ENCODE results near the gene ZNF460. TPM values are rescaled to one million over a fixed set of nuclear protein-coding genes. Genes with fewer than 3 reads are reported as not detected.

Gene ZNF460
- total and polyA plus RNA-seq, 2 of the 13 experiments (the other 11 are each of a cell fraction or from before 2014, with no cell fraction given): 14.5 to 44.8 TPM

DNA sequence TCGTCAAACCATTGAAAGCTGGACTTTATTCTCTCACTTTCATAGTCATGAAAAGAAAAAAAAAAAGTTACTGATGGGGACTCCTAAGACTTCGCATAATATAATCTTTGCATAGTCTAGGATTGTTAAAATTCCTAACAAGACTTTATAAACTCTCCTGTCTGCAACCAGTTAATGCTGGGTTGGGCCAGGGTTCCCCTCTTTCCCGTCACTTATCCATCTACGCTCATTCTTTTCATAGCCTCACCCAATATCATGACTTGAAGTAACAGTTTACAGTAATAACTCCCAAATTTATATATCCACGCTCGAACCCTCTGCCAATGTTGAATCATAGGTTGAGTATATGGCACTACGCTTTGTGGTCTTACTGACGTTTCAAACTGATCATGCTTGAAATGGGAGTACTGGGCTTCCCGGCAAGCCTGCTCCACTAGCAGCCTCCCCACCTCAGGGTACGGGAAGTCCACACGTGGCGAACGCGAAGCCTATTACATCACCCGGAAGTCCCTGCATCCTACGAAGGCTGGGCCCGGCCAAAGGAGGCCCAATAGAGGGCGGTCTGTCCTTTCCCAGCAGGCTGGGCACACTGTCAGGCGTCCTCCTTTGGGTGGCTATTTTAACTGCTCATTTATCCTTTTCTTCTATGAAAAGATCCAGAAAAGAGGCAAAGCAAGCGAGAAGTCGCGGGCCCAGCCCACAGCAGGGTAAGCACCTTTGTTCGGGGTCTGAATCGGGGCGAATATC lies 694 bp upstream of the ZNF460 start (continued):
- no peak; the same call in 1 of the 2 replicates for TF ChIP-seq KMT2A (CRISPR knock-in tag; IDR thresholded peaks at IDR 0.05)
- TF ChIP-seq ADNP (CRISPR knock-in tag; IDR thresholded peaks at IDR 0.05): no peak
- peak; percentile 34 for TF ChIP-seq ZNF430 (CRISPR knock-in tag; IDR thresholded peaks at IDR 0.05)
- peak; percentile 14; the same call in 1 of the 2 replicates for TF ChIP-seq ZNF768 (CRISPR knock-in tag; IDR thresholded peaks at IDR 0.05)
- TF ChIP-seq, protein P1, sequence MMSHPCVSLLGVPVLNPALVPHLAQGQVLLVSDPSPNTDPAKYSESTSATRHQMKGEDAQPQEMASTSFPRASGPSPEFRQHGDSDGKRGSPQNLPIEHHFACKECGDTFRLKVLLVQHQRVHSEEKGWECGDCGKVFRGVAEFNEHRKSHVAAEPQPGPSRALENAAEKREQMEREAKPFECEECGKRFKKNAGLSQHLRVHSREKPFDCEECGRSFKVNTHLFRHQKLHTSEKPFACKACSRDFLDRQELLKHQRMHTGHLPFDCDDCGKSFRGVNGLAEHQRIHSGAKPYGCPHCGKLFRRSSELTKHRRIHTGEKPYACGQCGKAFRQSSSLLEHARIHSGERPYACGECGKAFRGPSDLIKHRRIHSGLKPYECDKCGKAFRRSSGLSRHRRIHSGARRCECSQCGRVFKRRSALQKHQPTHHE (CRISPR knock-in tag; IDR thresholded peaks at IDR 0.05; ENCODE audit: borderline replicate concordance): peak; percentile 80; the same call in 1 of the 2 replicates
- peak; percentile 13; the same call in 1 of the 2 replicates for TF ChIP-seq ZMYM4 (CRISPR knock-in tag; IDR thresholded peaks at IDR 0.05)
- TF ChIP-seq SP4 (CRISPR knock-in tag; IDR thresholded peaks at IDR 0.05): no peak
- TF ChIP-seq, protein P2, sequence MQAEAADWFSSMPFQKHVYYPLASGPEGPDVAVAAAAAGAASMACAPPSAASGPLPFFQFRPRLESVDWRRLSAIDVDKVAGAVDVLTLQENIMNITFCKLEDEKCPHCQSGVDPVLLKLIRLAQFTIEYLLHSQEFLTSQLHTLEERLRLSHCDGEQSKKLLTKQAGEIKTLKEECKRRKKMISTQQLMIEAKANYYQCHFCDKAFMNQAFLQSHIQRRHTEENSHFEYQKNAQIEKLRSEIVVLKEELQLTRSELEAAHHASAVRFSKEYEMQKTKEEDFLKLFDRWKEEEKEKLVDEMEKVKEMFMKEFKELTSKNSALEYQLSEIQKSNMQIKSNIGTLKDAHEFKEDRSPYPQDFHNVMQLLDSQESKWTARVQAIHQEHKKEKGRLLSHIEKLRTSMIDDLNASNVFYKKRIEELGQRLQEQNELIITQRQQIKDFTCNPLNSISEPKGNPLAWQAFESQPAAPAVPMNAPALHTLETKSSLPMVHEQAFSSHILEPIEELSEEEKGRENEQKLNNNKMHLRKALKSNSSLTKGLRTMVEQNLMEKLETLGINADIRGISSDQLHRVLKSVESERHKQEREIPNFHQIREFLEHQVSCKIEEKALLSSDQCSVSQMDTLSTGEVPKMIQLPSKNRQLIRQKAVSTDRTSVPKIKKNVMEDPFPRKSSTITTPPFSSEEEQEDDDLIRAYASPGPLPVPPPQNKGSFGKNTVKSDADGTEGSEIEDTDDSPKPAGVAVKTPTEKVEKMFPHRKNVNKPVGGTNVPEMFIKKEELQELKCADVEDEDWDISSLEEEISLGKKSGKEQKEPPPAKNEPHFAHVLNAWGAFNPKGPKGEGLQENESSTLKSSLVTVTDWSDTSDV (CRISPR knock-in tag; IDR thresholded peaks at IDR 0.05): no peak
- TF ChIP-seq TOE1 (CRISPR knock-in tag; IDR thresholded peaks at IDR 0.05): no peak
- TF ChIP-seq, protein P3, sequence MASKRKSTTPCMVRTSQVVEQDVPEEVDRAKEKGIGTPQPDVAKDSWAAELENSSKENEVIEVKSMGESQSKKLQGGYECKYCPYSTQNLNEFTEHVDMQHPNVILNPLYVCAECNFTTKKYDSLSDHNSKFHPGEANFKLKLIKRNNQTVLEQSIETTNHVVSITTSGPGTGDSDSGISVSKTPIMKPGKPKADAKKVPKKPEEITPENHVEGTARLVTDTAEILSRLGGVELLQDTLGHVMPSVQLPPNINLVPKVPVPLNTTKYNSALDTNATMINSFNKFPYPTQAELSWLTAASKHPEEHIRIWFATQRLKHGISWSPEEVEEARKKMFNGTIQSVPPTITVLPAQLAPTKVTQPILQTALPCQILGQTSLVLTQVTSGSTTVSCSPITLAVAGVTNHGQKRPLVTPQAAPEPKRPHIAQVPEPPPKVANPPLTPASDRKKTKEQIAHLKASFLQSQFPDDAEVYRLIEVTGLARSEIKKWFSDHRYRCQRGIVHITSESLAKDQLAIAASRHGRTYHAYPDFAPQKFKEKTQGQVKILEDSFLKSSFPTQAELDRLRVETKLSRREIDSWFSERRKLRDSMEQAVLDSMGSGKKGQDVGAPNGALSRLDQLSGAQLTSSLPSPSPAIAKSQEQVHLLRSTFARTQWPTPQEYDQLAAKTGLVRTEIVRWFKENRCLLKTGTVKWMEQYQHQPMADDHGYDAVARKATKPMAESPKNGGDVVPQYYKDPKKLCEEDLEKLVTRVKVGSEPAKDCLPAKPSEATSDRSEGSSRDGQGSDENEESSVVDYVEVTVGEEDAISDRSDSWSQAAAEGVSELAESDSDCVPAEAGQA (IDR thresholded peaks at IDR 0.05; ENCODE audit: low read depth): no peak; the same call in 1 of the 2 replicates
- TF ChIP-seq, protein P3 (CRISPR knock-in tag; IDR thresholded peaks at IDR 0.05; ENCODE audit: borderline replicate concordance): peak; percentile 77; the same call in 1 of the 2 replicates
- no peak for TF ChIP-seq CCAR2 (optimal IDR thresholded peaks at IDR 0.05; ENCODE audit: low read depth, low read length)
- TF ChIP-seq HOXA7 (CRISPR knock-in tag; IDR thresholded peaks at IDR 0.05): no peak
- TF ChIP-seq ELF1 (CRISPR knock-in tag; IDR thresholded peaks at IDR 0.05): peak; percentile 98
- no peak for TF ChIP-seq ZNF841 (CRISPR knock-in tag; IDR thresholded peaks at IDR 0.05; ENCODE audit: borderline replicate concordance)
- TF ChIP-seq, protein P4, sequence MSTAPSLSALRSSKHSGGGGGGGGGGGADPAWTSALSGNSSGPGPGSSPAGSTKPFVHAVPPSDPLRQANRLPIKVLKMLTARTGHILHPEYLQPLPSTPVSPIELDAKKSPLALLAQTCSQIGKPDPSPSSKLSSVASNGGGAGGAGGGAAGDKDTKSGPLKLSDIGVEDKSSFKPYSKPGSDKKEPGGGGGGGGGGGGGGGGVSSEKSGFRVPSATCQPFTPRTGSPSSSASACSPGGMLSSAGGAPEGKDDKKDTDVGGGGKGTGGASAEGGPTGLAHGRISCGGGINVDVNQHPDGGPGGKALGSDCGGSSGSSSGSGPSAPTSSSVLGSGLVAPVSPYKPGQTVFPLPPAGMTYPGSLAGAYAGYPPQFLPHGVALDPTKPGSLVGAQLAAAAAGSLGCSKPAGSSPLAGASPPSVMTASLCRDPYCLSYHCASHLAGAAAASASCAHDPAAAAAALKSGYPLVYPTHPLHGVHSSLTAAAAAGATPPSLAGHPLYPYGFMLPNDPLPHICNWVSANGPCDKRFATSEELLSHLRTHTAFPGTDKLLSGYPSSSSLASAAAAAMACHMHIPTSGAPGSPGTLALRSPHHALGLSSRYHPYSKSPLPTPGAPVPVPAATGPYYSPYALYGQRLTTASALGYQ (CRISPR knock-in tag; IDR thresholded peaks at IDR 0.05): peak; percentile 67
- TF ChIP-seq ZNF510 (CRISPR knock-in tag; IDR thresholded peaks at IDR 0.05; ENCODE audit: low read depth): peak; percentile 62; the same call in 1 of the 2 replicates
- TF ChIP-seq FOXO1 (CRISPR knock-in tag; IDR thresholded peaks at IDR 0.05): peak; percentile 49; the same call in 1 of the 2 replicates
